Tibial nerve (tissue), 4 donors: ENCODE measurements around the gene SCGB3A2.

Source experiments
- EP300 ChIP-seq, 2 donors: sonication (generic); formaldehyde crosslinking; IDR thresholded peaks; one replicate each; pipeline ENCODE4 v1.6.1; 2017; ENCODE audit warnings: antibody characterized with exemption in 2 of 2, mild to moderate bottlenecking in 1 of 2
- TF ChIP-seq, protein P1 (sequence below), 5 experiments: fragments of 200-600 bp in 3 of 5; fragments of 450-650 bp in 2 of 5; sonication (generic) in 3 of 5; IDR thresholded peaks; one replicate each; pipeline ENCODE4 v1.5.1; 2016 to 2019; ENCODE audit warnings: antibody characterized with exemption in 5 of 5, mild to moderate bottlenecking in 3 of 5, moderate library complexity in 2 of 5

DNA sequence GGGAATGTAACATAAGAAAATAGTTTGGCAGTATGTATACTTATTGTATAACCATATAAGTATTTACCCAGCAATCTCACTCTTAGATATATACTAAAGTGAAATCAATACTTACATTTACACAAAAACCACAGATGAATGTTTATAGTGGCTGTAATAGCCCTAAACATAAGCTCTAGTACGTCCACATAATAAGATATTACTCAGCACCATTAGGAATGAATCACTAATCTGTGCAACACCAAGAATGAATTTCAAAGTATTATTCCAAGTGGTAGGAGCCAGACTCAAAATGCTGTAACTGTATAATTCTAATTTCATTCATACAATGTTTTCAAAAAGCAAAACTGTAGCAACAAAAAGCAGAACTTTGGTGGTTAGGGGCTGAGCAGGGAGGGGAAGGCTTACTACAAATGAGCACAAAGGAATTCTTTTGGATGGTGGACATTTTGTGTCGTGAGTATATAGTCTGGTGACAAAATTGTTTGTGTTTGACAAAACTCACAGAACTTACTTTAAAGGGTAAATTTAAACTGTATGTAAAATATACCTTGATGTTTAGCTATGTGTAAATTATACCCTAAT lies 39.7 kb downstream of the SCGB3A2 start:
- no peak for TF ChIP-seq EP300 (IDR thresholded peaks at IDR 0.05)
- TF ChIP-seq, protein P1, sequence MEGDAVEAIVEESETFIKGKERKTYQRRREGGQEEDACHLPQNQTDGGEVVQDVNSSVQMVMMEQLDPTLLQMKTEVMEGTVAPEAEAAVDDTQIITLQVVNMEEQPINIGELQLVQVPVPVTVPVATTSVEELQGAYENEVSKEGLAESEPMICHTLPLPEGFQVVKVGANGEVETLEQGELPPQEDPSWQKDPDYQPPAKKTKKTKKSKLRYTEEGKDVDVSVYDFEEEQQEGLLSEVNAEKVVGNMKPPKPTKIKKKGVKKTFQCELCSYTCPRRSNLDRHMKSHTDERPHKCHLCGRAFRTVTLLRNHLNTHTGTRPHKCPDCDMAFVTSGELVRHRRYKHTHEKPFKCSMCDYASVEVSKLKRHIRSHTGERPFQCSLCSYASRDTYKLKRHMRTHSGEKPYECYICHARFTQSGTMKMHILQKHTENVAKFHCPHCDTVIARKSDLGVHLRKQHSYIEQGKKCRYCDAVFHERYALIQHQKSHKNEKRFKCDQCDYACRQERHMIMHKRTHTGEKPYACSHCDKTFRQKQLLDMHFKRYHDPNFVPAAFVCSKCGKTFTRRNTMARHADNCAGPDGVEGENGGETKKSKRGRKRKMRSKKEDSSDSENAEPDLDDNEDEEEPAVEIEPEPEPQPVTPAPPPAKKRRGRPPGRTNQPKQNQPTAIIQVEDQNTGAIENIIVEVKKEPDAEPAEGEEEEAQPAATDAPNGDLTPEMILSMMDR (IDR thresholded peaks at IDR 0.05): no peak
